ENCODE data around the gene GABBR1. TPM values are rescaled to one million over a fixed set of nuclear protein-coding genes. Genes with fewer than 3 reads are reported as not detected.

Gene GABBR1
- total and polyA plus RNA-seq, 2 donors from 2014 or later: 12.7 to 46.7 TPM

GRCh38 chr6:29624520-29624961, 8.4 kb downstream of the GABBR1 start:
- no peak for DNase-seq
- no peaks in the 10 kb centered on the region for H3K9me3 ChIP-seq (ENCODE audit: control insufficient read depth in 2 of 3, insufficient read depth in 1 of 3, low read length in 3 of 3)
- H3K9ac ChIP-seq (ENCODE audit: low read length in 3 of 3): no peak overlapping the region
- peaks cover 0 to 5% (median 0%) of the 10 kb centered on the region in 3 donors for H3K36me3 ChIP-seq (ENCODE audit: control insufficient read depth in 2 of 3, insufficient read depth in 3 of 3, low read length in 3 of 3)
- H3K4me3 ChIP-seq (ENCODE audit: low read length in 3 of 3): no peak overlapping the region
- H3K27me3 ChIP-seq (ENCODE audit: control insufficient read depth, insufficient read depth, low read length): no peaks in the 10 kb centered on the region
- H3K27ac ChIP-seq (ENCODE audit: low read depth in 2 of 2, low read length in 2 of 2): no peak overlapping the region
- FAIRE-seq: no peak
- intact Hi-C loops (cut with DNase I): no loop called here
- peaks cover 0 to 8% (median 0%) of the 10 kb centered on the region in 3 donors for H3K4me1 ChIP-seq (ENCODE audit: control insufficient read depth in 2 of 3, insufficient read depth in 2 of 3, low read depth in 1 of 3, low read length in 3 of 3)
- TF ChIP-seq, protein P1, sequence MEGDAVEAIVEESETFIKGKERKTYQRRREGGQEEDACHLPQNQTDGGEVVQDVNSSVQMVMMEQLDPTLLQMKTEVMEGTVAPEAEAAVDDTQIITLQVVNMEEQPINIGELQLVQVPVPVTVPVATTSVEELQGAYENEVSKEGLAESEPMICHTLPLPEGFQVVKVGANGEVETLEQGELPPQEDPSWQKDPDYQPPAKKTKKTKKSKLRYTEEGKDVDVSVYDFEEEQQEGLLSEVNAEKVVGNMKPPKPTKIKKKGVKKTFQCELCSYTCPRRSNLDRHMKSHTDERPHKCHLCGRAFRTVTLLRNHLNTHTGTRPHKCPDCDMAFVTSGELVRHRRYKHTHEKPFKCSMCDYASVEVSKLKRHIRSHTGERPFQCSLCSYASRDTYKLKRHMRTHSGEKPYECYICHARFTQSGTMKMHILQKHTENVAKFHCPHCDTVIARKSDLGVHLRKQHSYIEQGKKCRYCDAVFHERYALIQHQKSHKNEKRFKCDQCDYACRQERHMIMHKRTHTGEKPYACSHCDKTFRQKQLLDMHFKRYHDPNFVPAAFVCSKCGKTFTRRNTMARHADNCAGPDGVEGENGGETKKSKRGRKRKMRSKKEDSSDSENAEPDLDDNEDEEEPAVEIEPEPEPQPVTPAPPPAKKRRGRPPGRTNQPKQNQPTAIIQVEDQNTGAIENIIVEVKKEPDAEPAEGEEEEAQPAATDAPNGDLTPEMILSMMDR (IDR thresholded peaks at IDR 0.05; ENCODE audit: borderline replicate concordance, extremely low read depth, insufficient read depth): no peak

DNA sequence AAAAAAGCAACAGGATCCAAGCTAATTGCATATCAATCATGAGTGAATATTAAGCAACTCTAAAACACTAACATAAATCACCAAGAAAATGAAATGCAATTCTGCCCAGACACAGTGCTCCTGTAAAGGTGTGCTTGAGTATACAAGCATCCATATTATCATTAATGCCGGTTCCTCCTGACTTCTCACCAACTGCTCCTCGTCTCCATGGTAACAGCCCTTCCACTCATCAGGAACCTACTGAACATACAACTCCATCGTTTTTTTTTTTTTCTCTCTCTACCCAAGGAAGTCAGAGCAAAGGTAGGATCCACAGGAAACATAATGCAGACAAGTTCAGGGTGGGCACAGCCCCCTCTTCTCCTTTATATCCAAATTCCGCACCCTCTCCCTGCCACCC, 12.4 kb downstream of the GABBR1 start:
- intact Hi-C loops (cut with DNase I): no loop called here
- no peak overlapping the region for H3K4me3 ChIP-seq (ENCODE audit: low read length in 3 of 3)
- H3K36me3 ChIP-seq (ENCODE audit: control insufficient read depth in 2 of 3, insufficient read depth in 3 of 3, low read length in 3 of 3): peaks cover 0 to 7% (median 0%) of the 10 kb centered on the region in 3 donors
- H3K9ac ChIP-seq (ENCODE audit: low read length in 3 of 3): no peak overlapping the region
- no peak overlapping the region for H3K27ac ChIP-seq (ENCODE audit: low read depth in 2 of 2, low read length in 2 of 2)
- DNase-seq (no peak), FAIRE-seq (no peak)
- H3K27me3 ChIP-seq (ENCODE audit: control insufficient read depth, insufficient read depth, low read length): no peaks in the 10 kb centered on the region
- no peaks in the 10 kb centered on the region for H3K9me3 ChIP-seq (ENCODE audit: control insufficient read depth in 2 of 3, insufficient read depth in 1 of 3, low read length in 3 of 3)
- no peaks in the 10 kb centered on the region for H3K4me1 ChIP-seq (ENCODE audit: control insufficient read depth in 2 of 3, insufficient read depth in 2 of 3, low read depth in 1 of 3, low read length in 3 of 3)
- TF ChIP-seq, protein P1 (IDR thresholded peaks at IDR 0.05; ENCODE audit: borderline replicate concordance, extremely low read depth, insufficient read depth): no peak

GRCh38 chr6:29619578-29620160, 13.3 kb downstream of the GABBR1 start:
- Histone ChIP-seq H3K27ac (ENCODE audit: low read depth in 2 of 2, low read length in 2 of 2) (no peak overlapping the region), H3K9ac (ENCODE audit: low read length in 3 of 3) (no peak overlapping the region), H3K27me3 (ENCODE audit: control insufficient read depth, insufficient read depth, low read length) (no peaks in the 10 kb centered on the region), H3K4me1 (ENCODE audit: control insufficient read depth in 2 of 3, insufficient read depth in 2 of 3, low read depth in 1 of 3, low read length in 3 of 3) (no peaks in the 10 kb centered on the region), H3K36me3 (ENCODE audit: control insufficient read depth in 2 of 3, insufficient read depth in 3 of 3, low read length in 3 of 3) (peaks cover 0 to 7% (median 0%) of the 10 kb centered on the region in 3 donors), H3K9me3 (ENCODE audit: control insufficient read depth in 2 of 3, insufficient read depth in 1 of 3, low read length in 3 of 3) (no peaks in the 10 kb centered on the region), H3K4me3 (ENCODE audit: low read length in 3 of 3) (no peak overlapping the region)
- TF ChIP-seq, protein P1 (IDR thresholded peaks at IDR 0.05; ENCODE audit: borderline replicate concordance, extremely low read depth, insufficient read depth): no peak
- FAIRE-seq: no peak
- intact Hi-C loops (cut with DNase I): no loop called here
- no peak for DNase-seq

Data from kidney (tissue), 14 donors.